Mesenchymal stem cell (in vitro differentiated cells and primary cell): ENCODE results near the gene ABHD5.

Source experiments
- DNase-seq: peaks from one replicate; pipeline ENCODE4 v3.0.0-alpha.2; 2013
- H2AFZ ChIP-seq: one replicate; pipeline ENCODE4 v1.6.1; 2013; ENCODE audit warnings: low read depth, mild to moderate bottlenecking, control low read depth, inconsistent platforms, low read length, moderate library complexity
- H2AK5ac ChIP-seq: 2 replicates; pipeline ENCODE4 v1.6.1; 2013; ENCODE audit warnings: low read length, moderate library complexity, mild to moderate bottlenecking, inconsistent platforms; ENCODE audit not compliant: severe bottlenecking
- H2BK120ac ChIP-seq: one replicate; pipeline ENCODE4 v1.6.1; 2013; ENCODE audit warnings: low read depth, mild to moderate bottlenecking, inconsistent platforms, low read length, moderate library complexity
- H2BK12ac ChIP-seq, 2 experiments: one replicate each; pipeline ENCODE4 v1.6.1; 2013; ENCODE audit warnings: inconsistent platforms in 2 of 2, low read length in 2 of 2, mild to moderate bottlenecking in 2 of 2, moderate library complexity in 2 of 2, control low read depth in 1 of 2
- H2BK15ac ChIP-seq: one replicate; pipeline ENCODE4 v1.6.1; 2013; ENCODE audit warnings: mild to moderate bottlenecking, low read depth, inconsistent platforms; ENCODE audit not compliant: poor library complexity, severe bottlenecking
- H2BK5ac ChIP-seq: 2 replicates; pipeline ENCODE4 v1.6.1; 2013; ENCODE audit warnings: low read depth, mild to moderate bottlenecking, low read length, control low read depth, inconsistent platforms; ENCODE audit not compliant: poor library complexity, severe bottlenecking
- H3K14ac ChIP-seq, 2 experiments: one replicate each; pipeline ENCODE4 v1.6.1; 2013; ENCODE audit warnings: inconsistent platforms in 2 of 2, low read length in 2 of 2, control low read depth in 1 of 2, mild to moderate bottlenecking in 1 of 2, moderate library complexity in 1 of 2
- H3K18ac ChIP-seq, 2 experiments: one replicate each; pipeline ENCODE4 v1.6.1; 2013; ENCODE audit warnings: inconsistent platforms in 2 of 2, low read length in 2 of 2, control low read depth in 1 of 2, low read depth in 1 of 2, mild to moderate bottlenecking in 1 of 2
- H3K23ac ChIP-seq, 2 experiments: one replicate each; pipeline ENCODE4 v1.6.1; 2013; ENCODE audit warnings: inconsistent platforms in 2 of 2, low read length in 2 of 2, mild to moderate bottlenecking in 2 of 2, moderate library complexity in 2 of 2, control low read depth in 1 of 2
- H3K27ac ChIP-seq: 2 replicates; pipeline ENCODE4 v1.5.1; 2013; ENCODE audit warnings: mild to moderate bottlenecking, moderate library complexity, low read length, control low read depth, inconsistent platforms; ENCODE audit not compliant: poor library complexity, severe bottlenecking
- H3K27me3 ChIP-seq, 2 experiments: 2 replicates each; pipeline versions ENCODE4 v1.6.1 to v1.7.0; 2013; ENCODE audit warnings: low read length in 2 of 2, mild to moderate bottlenecking in 2 of 2, moderate library complexity in 2 of 2, control low read depth in 1 of 2, inconsistent platforms in 1 of 2; ENCODE audit not compliant: control insufficient read depth in 1 of 2, insufficient read depth in 1 of 2
- H3K36me3 ChIP-seq, 2 experiments: 2 replicates each; pipeline versions ENCODE4 v1.6.1 to v1.7.0; 2013; ENCODE audit warnings: low read length in 2 of 2, control low read depth in 1 of 2, inconsistent platforms in 1 of 2, low read depth in 1 of 2, mild to moderate bottlenecking in 1 of 2; ENCODE audit not compliant: insufficient read depth in 2 of 2, control insufficient read depth in 1 of 2
- H3K4ac ChIP-seq, 2 experiments: one replicate each; pipeline ENCODE4 v1.6.1; 2013; ENCODE audit warnings: inconsistent platforms in 2 of 2, low read length in 2 of 2, mild to moderate bottlenecking in 2 of 2, moderate library complexity in 2 of 2, control low read depth in 1 of 2, low read depth in 1 of 2
- H3K4me1 ChIP-seq: 2 replicates; pipeline ENCODE4 v1.6.1; 2013; ENCODE audit warnings: low read depth, low read length, control low read depth; ENCODE audit not compliant: control insufficient read depth, insufficient read depth
- H3K4me2 ChIP-seq: 2 replicates; pipeline ENCODE4 v1.6.1; 2013; ENCODE audit warnings: low read length, mild to moderate bottlenecking, inconsistent platforms; ENCODE audit not compliant: poor library complexity, severe bottlenecking
- H3K4me3 ChIP-seq, 2 experiments: 2 replicates each; pipeline versions ENCODE4 v1.5.1 to v1.7.0; 2013; ENCODE audit warnings: low read length in 2 of 2, mild to moderate bottlenecking in 2 of 2, control low read depth in 1 of 2, low read depth in 1 of 2; ENCODE audit not compliant: insufficient read depth in 1 of 2
- H3K79me1 ChIP-seq: replicated peaks from 2 replicates; pipeline ENCODE4 v1.6.1; 2013; ENCODE audit warnings: mild to moderate bottlenecking, control low read depth, low read length, inconsistent platforms; ENCODE audit not compliant: poor library complexity, severe bottlenecking
- H3K9ac ChIP-seq: 2 replicates; pipeline ENCODE4 v1.7.0; 2013; ENCODE audit warnings: mild to moderate bottlenecking, low read length, moderate library complexity
- H3K9me3 ChIP-seq: 2 replicates; pipeline ENCODE4 v1.7.0; 2013; ENCODE audit warnings: mild to moderate bottlenecking, low read length; ENCODE audit not compliant: control insufficient read depth
- H4K8ac ChIP-seq: one replicate; pipeline ENCODE4 v1.6.1; 2013; ENCODE audit warnings: inconsistent platforms, mild to moderate bottlenecking, low read length, moderate library complexity
- H4K91ac ChIP-seq: one replicate; pipeline ENCODE4 v1.6.1; 2013; ENCODE audit warnings: mild to moderate bottlenecking, low read length, inconsistent platforms
- WGBS: methylation state at CpG from one replicate; pipeline ENCODE4 v1.1.7; 2013; ENCODE audit warnings: mixed read lengths; 5-methylcytosine and 5-hydroxymethylcytosine counted together

The ABHD5 gene

DNA sequence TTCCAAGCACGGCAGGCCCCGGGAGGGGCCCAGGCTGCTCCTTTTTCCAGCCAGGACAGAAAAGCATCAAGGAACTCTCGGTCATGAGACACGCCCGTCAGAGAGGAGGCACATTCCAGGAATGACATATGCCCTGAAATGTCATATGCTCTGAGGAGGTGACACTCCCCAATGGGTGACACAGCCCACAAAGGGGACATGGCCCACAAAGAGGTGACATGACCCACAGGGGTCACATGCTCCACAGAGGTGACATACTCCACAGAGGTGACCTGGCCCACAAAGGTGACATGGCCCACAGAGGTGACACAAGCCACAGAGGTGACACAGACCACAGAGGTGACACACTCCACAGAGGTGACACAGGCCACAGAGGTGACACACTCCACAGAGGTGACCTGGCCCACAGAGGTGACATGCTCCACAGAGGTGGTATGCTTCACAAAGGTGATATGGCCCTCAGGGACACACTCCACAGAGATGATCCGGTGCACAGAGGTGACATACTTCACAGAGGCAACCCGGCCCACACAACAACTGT lies 79.2 kb downstream of the ABHD5 start:
- Histone ChIP-seq H3K36me3 (no peaks in the 10 kb centered on the region), H3K79me1 (no peaks in the 10 kb centered on the region), H3K9ac (peak overlapping the region; percentile 74), H3K4me2 (peak overlapping the region; percentile 62), H4K8ac (peak overlapping the region; percentile 70), H3K4me1 (peaks cover 30% of the 10 kb centered on the region), H3K4ac (peak overlapping the region; percentile 6 to 20), H2AFZ (no peak overlapping the region), H3K18ac (peak overlapping the region; percentile 22 to 50), H2BK5ac (no peak overlapping the region), H2AK5ac (peak overlapping the region; percentile 1), H3K27me3 (no peaks in the 10 kb centered on the region), H3K14ac (no peak overlapping the region), H3K4me3 (peak overlapping the region; percentile 30 to 73), H2BK15ac (no peak overlapping the region), H3K23ac (no peak overlapping the region), H4K91ac (peak overlapping the region; percentile 81), H2BK12ac (peak overlapping the region; percentile 11 to 60), H2BK120ac (no peak overlapping the region), H3K27ac (no peak overlapping the region), H3K9me3 (no peaks in the 10 kb centered on the region)
- DNase-seq: no peak
- WGBS: 57% methylated on average over 7 of the region's 7 CpGs

DNA sequence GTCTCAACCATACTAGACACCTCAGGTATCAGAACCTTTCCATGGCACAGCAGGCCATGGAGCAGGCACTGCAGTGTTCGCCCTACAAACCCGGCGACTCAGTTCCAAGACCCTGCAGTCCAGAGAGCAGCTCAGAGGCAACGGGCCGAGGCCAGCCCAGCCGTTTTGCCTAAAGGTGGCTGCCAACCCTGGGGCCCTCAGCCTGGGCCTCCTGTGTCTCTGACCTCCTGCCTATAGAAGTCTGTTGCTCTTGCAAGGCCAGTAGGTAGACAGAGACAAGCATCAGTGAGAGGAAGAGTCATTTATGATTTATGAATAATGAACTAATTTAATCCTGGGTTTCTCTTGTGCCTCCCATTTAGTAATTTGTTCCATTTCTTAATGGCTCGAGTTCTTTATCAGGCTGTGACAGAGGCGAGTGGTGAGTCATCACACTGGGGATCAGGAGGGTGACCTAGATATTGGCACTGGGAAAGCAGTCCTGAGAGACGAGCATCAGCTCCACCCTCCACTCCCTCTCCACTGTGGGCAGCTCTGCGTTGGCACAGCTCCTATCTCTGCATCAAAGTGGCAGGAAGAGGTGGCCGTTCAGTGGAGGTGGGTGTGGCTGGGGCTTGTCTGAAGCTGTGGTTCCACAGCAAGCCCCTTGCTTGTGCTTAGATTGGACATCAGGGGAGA lies 79.8 kb downstream of the ABHD5 start:
- no peak overlapping the region for H3K23ac ChIP-seq
- WGBS: 73% methylated on average over 11 of the region's 11 CpGs

DNA sequence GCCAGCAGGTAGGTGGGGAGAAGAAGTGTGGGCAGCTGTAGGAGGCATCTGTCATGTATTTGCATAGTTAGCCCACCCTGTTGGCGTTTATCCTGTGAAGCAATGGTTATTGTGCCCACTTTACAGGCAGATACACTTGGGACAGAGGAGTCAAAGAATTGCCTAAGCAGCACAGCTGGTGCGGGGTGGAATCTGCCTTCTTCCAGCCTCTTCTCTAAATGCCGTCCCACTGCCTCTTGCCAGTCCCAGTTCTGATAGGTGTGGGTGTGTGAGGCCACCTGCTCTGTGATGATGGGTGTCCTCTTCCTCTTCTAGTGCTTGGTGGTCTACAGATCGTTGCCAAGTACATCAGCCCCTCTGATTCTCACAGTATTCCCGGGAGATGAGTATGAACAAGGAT lies 80.9 kb downstream of the ABHD5 start:
- no peak overlapping the region for H3K4me2 ChIP-seq
- H2BK5ac ChIP-seq: no peak overlapping the region
- no peak overlapping the region for H3K27ac ChIP-seq
- 94% methylated on average over 4 of the region's 5 CpGs for WGBS
- H2BK120ac ChIP-seq: no peak overlapping the region
- H3K23ac ChIP-seq: no peak overlapping the region
- H3K18ac ChIP-seq: no peak overlapping the region
- no peak overlapping the region for H2BK15ac ChIP-seq
- no peaks in the 10 kb centered on the region for H3K9me3 ChIP-seq
- no peak overlapping the region for H4K8ac ChIP-seq
- no peaks in the 10 kb centered on the region for H3K36me3 ChIP-seq
- no peak for DNase-seq
- H3K27me3 ChIP-seq: no peaks in the 10 kb centered on the region
- H3K4me3 ChIP-seq: no peak overlapping the region
- H3K4ac ChIP-seq: no peak overlapping the region
- no peaks in the 10 kb centered on the region for H3K79me1 ChIP-seq
- H3K14ac ChIP-seq: peak overlapping the region in 1 of 2 experiments; percentile 9
- H2AFZ ChIP-seq: no peak overlapping the region
- no peak overlapping the region for H4K91ac ChIP-seq
- no peak overlapping the region for H2BK12ac ChIP-seq
- no peak overlapping the region for H3K9ac ChIP-seq
- H2AK5ac ChIP-seq: no peak overlapping the region
- H3K4me1 ChIP-seq: peaks cover 21% of the 10 kb centered on the region

More for the DNA sequence above, 79.8 kb downstream of the ABHD5 start:
- no peaks in the 10 kb centered on the region for H3K79me1 ChIP-seq
- no peak overlapping the region for H3K4ac ChIP-seq
- H3K18ac ChIP-seq: peak overlapping the region in 1 of 2 experiments; percentile 22
- H3K36me3 ChIP-seq: no peaks in the 10 kb centered on the region
- H2BK15ac ChIP-seq: no peak overlapping the region
- peak overlapping the region; percentile 74 for H3K9ac ChIP-seq
- H2AK5ac ChIP-seq: no peak overlapping the region
- H3K4me3 ChIP-seq: no peak overlapping the region
- no peak overlapping the region for H2AFZ ChIP-seq
- no peaks in the 10 kb centered on the region for H3K9me3 ChIP-seq
- peak; percentile 71 for DNase-seq
- H2BK12ac ChIP-seq: peak overlapping the region in 1 of 2 experiments; percentile 3
- no peak overlapping the region for H2BK5ac ChIP-seq
- H3K4me1 ChIP-seq: peaks cover 27% of the 10 kb centered on the region
- no peak overlapping the region for H3K27ac ChIP-seq
- no peak overlapping the region for H3K4me2 ChIP-seq
- H4K91ac ChIP-seq: peak overlapping the region; percentile 19
- no peaks in the 10 kb centered on the region for H3K27me3 ChIP-seq
- H2BK120ac ChIP-seq: no peak overlapping the region
- H3K14ac ChIP-seq: no peak overlapping the region
- peak overlapping the region; percentile 16 for H4K8ac ChIP-seq

- Histone ChIP-seq H3K27ac (no peak overlapping the region), H3K23ac (no peak overlapping the region), H3K4me1 (peaks cover 20% of the 10 kb centered on the region), H3K9me3 (no peaks in the 10 kb centered on the region), H2BK120ac (no peak overlapping the region), H3K4ac (peak overlapping the region in 1 of 2 experiments; percentile 5), H4K91ac (no peak overlapping the region), H3K18ac (peak overlapping the region in 1 of 2 experiments; percentile 59), H2BK12ac (peak overlapping the region in 1 of 2 experiments; percentile 54), H3K36me3 (no peaks in the 10 kb centered on the region), H2BK5ac (no peak overlapping the region), H3K79me1 (no peaks in the 10 kb centered on the region), H3K4me2 (no peak overlapping the region), H2BK15ac (no peak overlapping the region), H3K27me3 (no peaks in the 10 kb centered on the region), H3K4me3 (no peak overlapping the region), H3K9ac (peak overlapping the region; percentile 24), H3K14ac (no peak overlapping the region), H2AFZ (peak overlapping the region; percentile 60), H4K8ac (no peak overlapping the region), H2AK5ac (no peak overlapping the region)
- DNase-seq: peak; percentile 22
- 77% methylated on average over 9 of the region's 10 CpGs for WGBS
Measured at GRCh38 chr3:43773273-43774094, 82.7 kb downstream of the ABHD5 start.
